NCI-H446 (cell line): ENCODE measurements around the gene CHEK2.
"Not testable (repeated sequence)": the region's sequence is repeated elsewhere in the genome, so short reads cannot be mapped to it uniquely, and the experiment has no call there.

Source experiments
- DNase-seq, 2 experiments: peaks; one replicate each; lab custom pipeline; 2025; lab: John Stamatoyannopoulos, UW

The CHEK2 gene

GRCh38 chr22:28741200-28741784, 328 bp downstream of the CHEK2 start:
- DNase-seq, result no peak

GRCh38 chr22:28738876-28739275, 2.7 kb downstream of the CHEK2 start:
- not testable (repeated sequence) for DNase-seq

- no peak for DNase-seq
Measured at GRCh38 chr22:28737701-28738100, 3.9 kb downstream of the CHEK2 start.

- no peak for DNase-seq
Measured at GRCh38 chr22:28736301-28737155, 5.1 kb downstream of the CHEK2 start.

- DNase-seq, result no peak
Measured at GRCh38 chr22:28734393-28734792, 7.2 kb downstream of the CHEK2 start.

- DNase-seq, result no peak
Measured at GRCh38 chr22:28730179-28730578, 11.4 kb downstream of the CHEK2 start.

GRCh38 chr22:28728621-28729313, 12.9 kb downstream of the CHEK2 start:
- no peak for DNase-seq

- no peak for DNase-seq
Measured at GRCh38 chr22:28728002-28728401, 13.6 kb downstream of the CHEK2 start.

GRCh38 chr22:28718044-28718443, 23.6 kb downstream of the CHEK2 start:
- no peak for DNase-seq

- no peak for DNase-seq
Measured at GRCh38 chr22:28716686-28717085, 24.9 kb downstream of the CHEK2 start.

- no peak for DNase-seq
Measured at GRCh38 chr22:28715611-28716010, 26.0 kb downstream of the CHEK2 start.

- DNase-seq, result no peak
Measured at GRCh38 chr22:28714043-28714628, 27.5 kb downstream of the CHEK2 start.

- no peak for DNase-seq
Measured at GRCh38 chr22:28711820-28712777, 29.5 kb downstream of the CHEK2 start.

GRCh38 chr22:28711341-28711740, 30.3 kb downstream of the CHEK2 start:
- DNase-seq, result no peak

GRCh38 chr22:28710576-28711191, 30.9 kb downstream of the CHEK2 start:
- DNase-seq, result no peak

GRCh38 chr22:28710107-28710506, 31.5 kb downstream of the CHEK2 start:
- no peak for DNase-seq

GRCh38 chr22:28706845-28707244, 34.8 kb downstream of the CHEK2 start:
- DNase-seq, result no peak

- DNase-seq, result no peak
Measured at GRCh38 chr22:28703436-28703835, 38.2 kb downstream of the CHEK2 start.

GRCh38 chr22:28702891-28703290, 38.7 kb downstream of the CHEK2 start:
- no peak for DNase-seq

- not testable (repeated sequence) for DNase-seq
Measured at GRCh38 chr22:28693041-28693760, 48.4 kb downstream of the CHEK2 start.
